ENCODE measurements around the gene ARAP1. TPM values are rescaled to one million over a fixed set of nuclear protein-coding genes. Genes with fewer than 3 reads are reported as not detected.

ARAP1 gene
- total and polyA plus RNA-seq, 3 experiments from 2014 or later: 39.8 to 64.0 (median 61.2) TPM

DNA sequence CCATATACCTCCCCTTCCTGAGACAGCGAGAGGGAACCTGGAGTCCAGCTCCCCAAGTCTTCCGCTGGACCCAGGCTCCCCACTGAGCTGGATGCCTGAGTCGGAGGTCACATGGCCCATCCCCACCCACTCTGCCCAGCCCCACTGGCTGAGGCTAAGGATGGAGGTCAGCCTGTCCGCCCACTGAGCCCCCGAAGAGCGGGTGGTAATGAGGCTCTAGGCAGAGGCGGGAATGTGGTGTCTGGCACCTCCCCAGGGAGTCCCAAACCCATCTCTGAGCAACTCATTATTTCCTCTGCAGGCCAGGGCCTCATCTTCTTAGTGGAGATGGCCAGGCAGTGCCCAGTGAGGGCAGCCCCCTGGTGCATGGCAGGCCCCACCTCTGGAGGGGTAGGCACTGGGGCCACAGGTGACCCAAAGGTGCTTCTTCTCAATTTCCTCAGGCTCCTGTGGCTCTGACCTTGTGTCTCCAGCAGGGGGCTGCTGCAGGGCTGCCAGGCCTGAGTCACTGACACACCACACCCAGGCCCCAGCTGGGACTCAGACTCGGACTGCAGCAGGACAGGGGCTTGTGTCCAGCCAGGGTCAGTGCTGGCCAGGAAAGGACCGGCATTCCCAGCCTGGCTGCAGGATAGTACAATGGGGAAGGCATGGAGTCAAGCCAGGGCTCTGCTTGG lies 67.8 kb downstream of the ARAP1 start:
- Mint-ChIP-seq H3K27me3 (no peaks in the 10 kb centered on the region), H3K4me3 (no peak overlapping the region), H3K4me1 (peaks cover 16 to 25% (median 21%) of the 10 kb centered on the region in 3 donors), H3K27ac (peak overlapping the region in 1 of 8 donors; percentile 10), H3K9me3 (no peaks in the 10 kb centered on the region), H3K36me3 (peaks cover 0 to 42% (median 2%) of the 10 kb centered on the region in 3 donors)
- Histone ChIP-seq H3K4me1 (ENCODE audit: insufficient read depth, low read length) (no peaks in the 10 kb centered on the region), H3K36me3 (ENCODE audit: insufficient read depth, low read length) (peaks cover 7% of the 10 kb centered on the region), H3K27ac (ENCODE audit: low read depth, low read length) (no peak overlapping the region), H3K4me3 (ENCODE audit: low read length) (no peak overlapping the region), H3K27me3 (ENCODE audit: insufficient read depth, low read length, poor library complexity, severe bottlenecking) (no peaks in the 10 kb centered on the region), H3K9me3 (ENCODE audit: low read length) (no peaks in the 10 kb centered on the region)
- peak in 4 of 5 donors; percentile 7 to 63 (median 19) for DNase-seq
- CTCF ChIA-PET: interaction anchor here (0.6 to 3.5 kb wide), 21 partner anchors 9 to 789 kb away, joined by 3 to 19 read pairs (median 5); partner anchors contain the start of gene STARD10
- POLR2A ChIA-PET: interaction anchor here (1.1 kb wide), 1 partner anchor 15 kb away, joined by 3 read pairs; no protein-coding TSS in a partner anchor

DNA sequence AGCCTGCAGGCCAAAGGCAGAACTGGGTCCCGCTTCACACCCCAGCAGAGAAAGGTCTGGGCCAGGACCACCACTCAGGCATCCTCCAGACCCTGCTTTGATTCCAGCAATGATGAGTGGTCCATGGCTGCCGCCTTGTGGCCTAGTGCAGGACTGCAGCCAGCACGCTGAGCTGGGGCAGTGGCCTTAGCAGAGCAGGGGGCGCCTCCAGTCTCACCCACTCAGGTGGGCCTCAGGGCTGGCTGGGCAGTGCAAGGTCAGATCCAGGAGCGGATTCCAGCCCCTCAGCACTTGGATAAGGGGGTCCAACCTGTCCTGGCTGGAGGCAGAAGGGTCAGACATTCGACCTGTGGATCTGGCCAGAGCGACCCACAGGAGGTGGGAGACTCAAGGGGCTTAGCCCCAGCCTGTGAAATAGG lies 68.4 kb downstream of the ARAP1 start:
- CTCF ChIA-PET: interaction anchor here (0.6 to 3.5 kb wide), 17 partner anchors 8 to 494 kb away, joined by 3 to 19 read pairs (median 5); partner anchors contain the start of gene STARD10
- peaks cover 0 to 37% (median 2%) of the 10 kb centered on the region in 3 donors for H3K36me3 Mint-ChIP-seq
- Histone ChIP-seq H3K27ac (ENCODE audit: low read depth, low read length) (no peak overlapping the region), H3K4me1 (ENCODE audit: insufficient read depth, low read length) (no peaks in the 10 kb centered on the region), H3K27me3 (ENCODE audit: insufficient read depth, low read length, poor library complexity, severe bottlenecking) (no peaks in the 10 kb centered on the region), H3K36me3 (ENCODE audit: insufficient read depth, low read length) (peaks cover 3% of the 10 kb centered on the region), H3K4me3 (ENCODE audit: low read length) (no peak overlapping the region), H3K9me3 (ENCODE audit: low read length) (no peaks in the 10 kb centered on the region)
- peak; percentile 43 to 71 (median 46) for DNase-seq
- H3K4me1 Mint-ChIP-seq: peaks cover 17 to 25% (median 21%) of the 10 kb centered on the region in 3 donors
- POLR2A ChIA-PET: interaction anchor here (1.1 kb wide), 1 partner anchor 15 kb away, joined by 3 read pairs; no protein-coding TSS in a partner anchor
- no peaks in the 10 kb centered on the region for H3K9me3 Mint-ChIP-seq
- H3K27ac Mint-ChIP-seq: peak overlapping the region in 3 of 8 donors; percentile 19 to 51 (median 42)
- no peak overlapping the region for H3K4me3 Mint-ChIP-seq
- no peaks in the 10 kb centered on the region for H3K27me3 Mint-ChIP-seq

DNA sequence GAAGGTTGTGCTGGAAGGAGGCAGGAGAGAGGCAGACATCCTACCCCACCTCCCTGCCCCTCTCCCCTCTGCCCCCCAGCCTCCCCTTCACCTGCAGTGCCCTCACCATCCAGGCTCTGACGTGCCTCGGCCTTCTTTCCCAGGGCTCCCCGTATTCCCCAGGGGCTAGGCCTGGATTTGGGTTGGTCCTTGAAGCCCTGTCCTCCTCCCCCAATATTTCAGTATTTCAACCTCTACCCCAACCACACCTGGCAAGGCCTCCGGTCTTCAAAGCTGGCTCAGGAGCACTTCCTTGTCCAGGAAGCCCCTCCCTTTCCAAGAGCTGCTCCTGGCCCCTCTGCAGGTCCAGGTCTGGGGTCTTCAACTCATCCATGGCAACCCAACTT lies 69.4 kb downstream of the ARAP1 start:
- H3K4me1 ChIP-seq (ENCODE audit: insufficient read depth, low read length): no peaks in the 10 kb centered on the region
- no peaks in the 10 kb centered on the region for H3K9me3 ChIP-seq (ENCODE audit: low read length)
- ChIA-PET CTCF (interaction anchor here (0.7 to 3.5 kb wide), 7 partner anchors 9 to 212 kb away, joined by 3 to 19 read pairs (median 6); partner anchors contain the start of gene STARD10), POLR2A (no interaction called here)
- Mint-ChIP-seq H3K27ac (peak overlapping the region in 1 of 8 donors; percentile 86), H3K27me3 (no peaks in the 10 kb centered on the region), H3K36me3 (peaks cover 0 to 27% (median 2%) of the 10 kb centered on the region in 3 donors), H3K4me3 (no peak overlapping the region), H3K4me1 (peaks cover 18 to 27% (median 20%) of the 10 kb centered on the region in 3 donors), H3K9me3 (no peaks in the 10 kb centered on the region)
- no peaks in the 10 kb centered on the region for H3K27me3 ChIP-seq (ENCODE audit: insufficient read depth, low read length, poor library complexity, severe bottlenecking)
- no peak for DNase-seq
- H3K4me3 ChIP-seq (ENCODE audit: low read length): no peak overlapping the region
- no peaks in the 10 kb centered on the region for H3K36me3 ChIP-seq (ENCODE audit: insufficient read depth, low read length)
- H3K27ac ChIP-seq (ENCODE audit: low read depth, low read length): no peak overlapping the region

DNA sequence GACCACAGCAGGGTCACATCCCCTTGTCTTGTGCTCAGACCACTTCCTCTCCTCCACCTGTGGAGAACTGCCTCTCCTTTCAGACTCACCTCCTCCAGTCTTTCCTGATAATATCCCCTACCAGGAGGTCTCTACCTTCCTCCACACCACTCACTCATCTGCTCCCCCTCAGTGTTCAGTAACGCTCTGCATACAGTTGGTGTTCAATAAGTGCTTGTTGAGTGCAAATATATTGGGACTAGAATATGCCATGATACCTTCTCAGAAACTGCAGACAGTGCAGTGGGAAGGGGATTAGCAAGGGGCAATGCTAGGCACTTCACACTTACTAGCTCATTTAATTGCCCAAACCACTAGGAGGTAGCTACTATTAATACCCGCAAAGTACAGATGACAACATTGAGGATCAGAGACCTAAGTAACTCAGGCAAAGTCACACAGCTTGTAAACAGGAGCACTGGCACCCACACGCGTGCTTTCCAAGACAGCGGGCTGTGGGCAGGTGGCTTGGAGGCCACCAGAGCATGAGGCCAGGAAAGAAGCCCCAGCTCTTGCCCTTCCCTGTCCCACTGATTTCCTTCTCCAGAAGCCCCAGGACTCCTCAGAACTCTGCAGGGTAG lies 69.9 kb downstream of the ARAP1 start:
- H3K36me3 Mint-ChIP-seq: peaks cover 0 to 22% (median 2%) of the 10 kb centered on the region in 3 donors
- H3K27ac Mint-ChIP-seq: peak overlapping the region in 2 of 8 donors; percentile 64 to 86
- no peak overlapping the region for H3K4me3 Mint-ChIP-seq
- Histone ChIP-seq H3K27me3 (ENCODE audit: insufficient read depth, low read length, poor library complexity, severe bottlenecking) (no peaks in the 10 kb centered on the region), H3K36me3 (ENCODE audit: insufficient read depth, low read length) (no peaks in the 10 kb centered on the region), H3K9me3 (ENCODE audit: low read length) (no peaks in the 10 kb centered on the region), H3K4me3 (ENCODE audit: low read length) (no peak overlapping the region), H3K27ac (ENCODE audit: low read depth, low read length) (no peak overlapping the region), H3K4me1 (ENCODE audit: insufficient read depth, low read length) (no peaks in the 10 kb centered on the region)
- H3K9me3 Mint-ChIP-seq: no peaks in the 10 kb centered on the region
- no peak for DNase-seq
- ChIA-PET POLR2A (no interaction called here), CTCF (interaction anchor here (1.5 to 3.5 kb wide), 4 partner anchors 13 to 211 kb away, joined by 3 to 19 read pairs (median 12); no protein-coding TSS in a partner anchor)
- peaks cover 0 to under 1% of the 10 kb centered on the region in 2 donors for H3K27me3 Mint-ChIP-seq
- H3K4me1 Mint-ChIP-seq: peaks cover 15 to 25% (median 18%) of the 10 kb centered on the region in 3 donors

DNA sequence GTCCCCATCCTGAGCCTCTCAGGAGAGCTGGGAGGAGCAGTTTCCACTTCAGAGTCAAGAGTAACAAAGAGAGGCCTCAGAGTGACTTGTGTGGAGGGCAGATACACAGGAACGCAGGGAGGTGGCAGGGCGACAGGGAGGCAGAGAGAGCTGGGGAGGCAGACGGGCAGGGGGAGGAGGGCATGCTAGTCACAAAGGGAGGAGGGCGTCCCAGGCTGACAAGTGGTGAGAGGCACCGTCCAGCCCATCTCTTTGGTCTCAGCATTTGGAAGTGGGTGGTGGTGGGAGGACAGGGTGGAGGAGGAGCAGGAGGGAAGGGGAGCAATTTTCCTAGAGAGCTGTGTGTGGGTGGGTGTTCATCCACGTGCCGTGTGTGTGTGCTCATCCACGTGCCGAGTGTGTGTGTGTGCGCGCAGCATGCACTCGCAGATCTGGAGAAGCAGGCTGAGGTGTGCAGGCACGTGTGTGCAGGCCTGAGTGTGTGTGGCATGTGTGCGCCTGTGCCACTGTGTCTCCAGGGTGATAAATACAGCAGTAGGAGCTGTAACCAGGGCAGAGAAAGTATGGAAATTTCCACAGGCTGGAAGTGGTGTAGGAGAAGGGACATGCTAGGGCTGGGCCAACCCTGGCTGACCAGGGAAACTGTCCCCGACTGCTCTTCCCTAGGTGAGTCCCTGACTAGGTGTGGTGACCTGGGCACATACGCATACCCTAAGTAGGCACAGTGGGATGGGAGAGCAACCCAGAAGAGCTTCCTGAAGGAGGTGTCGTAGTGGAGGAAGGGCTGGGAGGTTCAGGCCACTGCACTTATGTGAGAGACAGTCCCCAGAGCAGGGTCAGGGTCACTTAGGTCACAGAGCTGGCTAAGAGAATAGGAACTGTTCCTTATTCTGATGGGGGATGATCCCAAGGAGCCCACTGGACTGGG lies 70.7 kb downstream of the ARAP1 start:
- CTCF ChIA-PET: interaction anchor here (1.0 to 3.4 kb wide), 5 partner anchors 14 to 497 kb away, joined by 3 to 17 read pairs (median 3); no protein-coding TSS in a partner anchor
- H3K27ac Mint-ChIP-seq: peak overlapping the region in 5 of 8 donors; percentile 11 to 92 (median 60)
- peaks cover 5 to 6% of the 10 kb centered on the region in 2 donors for H3K27me3 Mint-ChIP-seq

DNA sequence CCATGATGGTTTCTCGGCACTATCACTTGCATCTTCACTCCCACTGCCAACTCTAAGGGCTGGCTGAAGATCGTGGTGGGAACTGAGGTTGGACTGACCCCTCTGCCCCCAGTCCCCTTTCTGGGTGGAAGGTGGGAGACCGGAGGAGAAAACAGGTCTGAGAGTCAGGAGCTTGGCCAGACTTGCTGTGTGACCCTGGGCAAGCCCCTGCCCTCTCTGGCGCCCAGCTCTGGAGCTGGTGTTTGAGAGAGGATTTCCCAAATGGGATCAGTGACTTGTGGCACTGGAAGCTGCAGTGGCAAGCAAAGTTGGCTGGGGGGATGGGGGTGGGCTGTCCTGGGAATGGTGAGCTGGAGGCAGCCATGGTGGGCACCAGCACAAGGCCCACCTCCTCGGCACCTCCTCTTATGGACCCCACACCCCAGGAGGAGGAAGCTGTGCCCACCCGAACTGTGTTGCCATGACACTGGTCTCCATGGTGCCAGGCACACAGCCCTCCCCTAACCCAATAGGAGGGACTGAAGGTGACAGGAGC lies 71.5 kb downstream of the ARAP1 start:
- H3K4me1 Mint-ChIP-seq: peaks cover 0 to 20% (median 14%) of the 10 kb centered on the region in 3 donors
- H3K4me3 ChIP-seq (ENCODE audit: low read length): no peak overlapping the region
- H3K27ac ChIP-seq (ENCODE audit: low read depth, low read length): no peak overlapping the region
- H3K9me3 Mint-ChIP-seq: no peaks in the 10 kb centered on the region
- POLR2A ChIA-PET: no interaction called here
- H3K36me3 Mint-ChIP-seq: peaks cover 0 to 8% (median 0%) of the 10 kb centered on the region in 3 donors
- no peak overlapping the region for H3K4me3 Mint-ChIP-seq
- H3K27ac Mint-ChIP-seq: peak overlapping the region in 1 of 8 donors; percentile 27
- peaks cover 13% of the 10 kb centered on the region in 2 donors for H3K27me3 Mint-ChIP-seq
- no peaks in the 10 kb centered on the region for H3K4me1 ChIP-seq (ENCODE audit: insufficient read depth, low read length)
- no peaks in the 10 kb centered on the region for H3K36me3 ChIP-seq (ENCODE audit: insufficient read depth, low read length)
- no peaks in the 10 kb centered on the region for H3K9me3 ChIP-seq (ENCODE audit: low read length)
- no peaks in the 10 kb centered on the region for H3K27me3 ChIP-seq (ENCODE audit: insufficient read depth, low read length, poor library complexity, severe bottlenecking)
- DNase-seq: no peak
- CTCF ChIA-PET: interaction anchor here (1.0 to 1.5 kb wide), 4 partner anchors 13 to 497 kb away, joined by 3 to 5 read pairs (median 3); no protein-coding TSS in a partner anchor

More for the DNA sequence above, 70.7 kb downstream of the ARAP1 start:
- no peak overlapping the region for H3K27ac ChIP-seq (ENCODE audit: low read depth, low read length)
- Mint-ChIP-seq H3K36me3 (peaks cover 0 to 14% (median 0%) of the 10 kb centered on the region in 3 donors), H3K9me3 (no peaks in the 10 kb centered on the region), H3K4me3 (no peak overlapping the region), H3K4me1 (peaks cover 6 to 25% (median 13%) of the 10 kb centered on the region in 3 donors)
- POLR2A ChIA-PET: no interaction called here
- H3K4me3 ChIP-seq (ENCODE audit: low read length): no peak overlapping the region
- H3K9me3 ChIP-seq (ENCODE audit: low read length): no peaks in the 10 kb centered on the region
- no peak for DNase-seq
- no peaks in the 10 kb centered on the region for H3K27me3 ChIP-seq (ENCODE audit: insufficient read depth, low read length, poor library complexity, severe bottlenecking)
- no peaks in the 10 kb centered on the region for H3K36me3 ChIP-seq (ENCODE audit: insufficient read depth, low read length)
- no peaks in the 10 kb centered on the region for H3K4me1 ChIP-seq (ENCODE audit: insufficient read depth, low read length)

DNA sequence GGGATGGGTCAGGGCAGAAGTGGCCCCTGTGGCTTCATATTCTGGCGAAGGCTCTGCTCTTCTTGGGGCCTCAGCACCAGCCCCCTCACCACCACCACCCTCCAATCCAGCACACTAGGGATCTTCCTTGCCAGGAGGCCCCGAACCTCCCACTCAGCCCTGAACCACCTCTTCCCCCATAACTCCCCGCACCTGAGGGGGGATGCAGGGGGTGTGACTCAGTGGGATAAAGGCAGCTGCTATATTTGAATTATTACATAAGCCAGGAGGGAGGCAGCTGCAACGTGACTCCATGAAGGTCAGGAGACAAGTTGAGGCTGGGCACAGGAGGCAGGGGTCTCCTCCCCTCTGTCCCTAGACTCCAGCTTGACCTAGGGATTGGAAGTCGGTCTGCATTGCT lies 72.3 kb downstream of the ARAP1 start:
- peaks cover 0 to 6% (median 0%) of the 10 kb centered on the region in 3 donors for H3K36me3 Mint-ChIP-seq
- no peak overlapping the region for H3K4me3 ChIP-seq (ENCODE audit: low read length)
- no peak overlapping the region for H3K27ac Mint-ChIP-seq
- CTCF ChIA-PET: interaction anchor here (1.2 to 1.4 kb wide), 2 partner anchors 208 to 498 kb away, joined by 3 to 5 read pairs; no protein-coding TSS in a partner anchor
- DNase-seq: no peak
- no peak overlapping the region for H3K27ac ChIP-seq (ENCODE audit: low read depth, low read length)
- no peaks in the 10 kb centered on the region for H3K36me3 ChIP-seq (ENCODE audit: insufficient read depth, low read length)
- peaks cover 20 to 21% of the 10 kb centered on the region in 2 donors for H3K27me3 Mint-ChIP-seq
- H3K4me1 ChIP-seq (ENCODE audit: insufficient read depth, low read length): no peaks in the 10 kb centered on the region
- no peaks in the 10 kb centered on the region for H3K9me3 Mint-ChIP-seq
- POLR2A ChIA-PET: no interaction called here
- no peaks in the 10 kb centered on the region for H3K9me3 ChIP-seq (ENCODE audit: low read length)
- no peak overlapping the region for H3K4me3 Mint-ChIP-seq
- H3K4me1 Mint-ChIP-seq: peaks cover 0 to 20% (median 15%) of the 10 kb centered on the region in 3 donors
- peaks cover 2% of the 10 kb centered on the region for H3K27me3 ChIP-seq (ENCODE audit: insufficient read depth, low read length, poor library complexity, severe bottlenecking)

All from CD8-positive, alpha-beta memory T cell (primary cell).